ENCODE data around the gene NEGR1.

- TF ChIP-seq POLR2AphosphoS5 (IDR thresholded peaks at IDR 0.05) (no peak), EP300 (IDR thresholded peaks at IDR 0.05) (no peak), CTCF (IDR thresholded peaks at IDR 0.05) (no peak)
These were observed 791.9 kb downstream of the NEGR1 start for GRCh38 chr1:71490432-71490831.
